DOHH2 (cell line): Measurements from ENCODE around the gene ZNF106.

Experiments used
- EZH2phosphoT487 ChIP-seq: fragments of 200-600 bp; sonication (generic); IDR thresholded peaks from 2 replicates; pipeline ENCODE4 v1.6.1; 2017; ENCODE audit warnings: borderline replicate concordance, mild to moderate bottlenecking, antibody characterized with exemption, low read length, moderate library complexity, mixed read lengths
- TF ChIP-seq, protein P1 (sequence below): fragments of 200-600 bp; sonication (generic); IDR thresholded peaks from one replicate; pipeline ENCODE4 v1.5.1; 2014; ENCODE audit warnings: antibody characterized with exemption, mild to moderate bottlenecking, low read depth, low read length; ENCODE audit not compliant: poor library complexity, severe bottlenecking

DNA sequence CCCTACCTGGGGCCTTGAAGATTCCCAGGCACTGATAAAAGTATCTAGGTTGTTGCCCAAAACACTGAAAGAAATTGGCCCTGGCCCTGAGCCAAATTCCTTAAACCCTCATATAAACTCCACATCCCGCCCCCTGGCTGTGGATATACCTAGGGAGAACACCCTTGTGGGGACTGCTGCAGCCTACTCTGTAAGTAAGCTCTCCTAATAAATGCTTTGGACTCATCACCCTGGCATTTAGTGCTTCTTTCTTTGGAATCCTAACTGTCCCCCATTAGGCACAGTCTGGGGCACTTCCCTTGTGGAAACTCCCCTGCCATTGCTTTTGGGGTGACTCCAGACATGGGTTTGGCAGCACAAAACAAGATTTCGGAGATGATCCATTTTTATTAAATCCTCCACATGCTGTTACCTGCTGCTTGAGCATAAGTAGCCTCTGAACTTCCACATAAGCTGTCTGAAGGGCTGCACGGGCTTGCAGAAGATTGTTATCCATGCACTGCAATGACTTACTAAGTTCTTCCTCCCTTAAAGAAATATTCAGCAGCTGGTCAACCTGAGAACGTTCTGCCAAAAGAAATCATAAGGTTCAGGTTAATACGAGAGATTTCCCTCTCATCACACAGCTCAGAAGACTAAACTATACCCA lies 46.4 kb downstream of the ZNF106 start:
- TF ChIP-seq, protein P1, sequence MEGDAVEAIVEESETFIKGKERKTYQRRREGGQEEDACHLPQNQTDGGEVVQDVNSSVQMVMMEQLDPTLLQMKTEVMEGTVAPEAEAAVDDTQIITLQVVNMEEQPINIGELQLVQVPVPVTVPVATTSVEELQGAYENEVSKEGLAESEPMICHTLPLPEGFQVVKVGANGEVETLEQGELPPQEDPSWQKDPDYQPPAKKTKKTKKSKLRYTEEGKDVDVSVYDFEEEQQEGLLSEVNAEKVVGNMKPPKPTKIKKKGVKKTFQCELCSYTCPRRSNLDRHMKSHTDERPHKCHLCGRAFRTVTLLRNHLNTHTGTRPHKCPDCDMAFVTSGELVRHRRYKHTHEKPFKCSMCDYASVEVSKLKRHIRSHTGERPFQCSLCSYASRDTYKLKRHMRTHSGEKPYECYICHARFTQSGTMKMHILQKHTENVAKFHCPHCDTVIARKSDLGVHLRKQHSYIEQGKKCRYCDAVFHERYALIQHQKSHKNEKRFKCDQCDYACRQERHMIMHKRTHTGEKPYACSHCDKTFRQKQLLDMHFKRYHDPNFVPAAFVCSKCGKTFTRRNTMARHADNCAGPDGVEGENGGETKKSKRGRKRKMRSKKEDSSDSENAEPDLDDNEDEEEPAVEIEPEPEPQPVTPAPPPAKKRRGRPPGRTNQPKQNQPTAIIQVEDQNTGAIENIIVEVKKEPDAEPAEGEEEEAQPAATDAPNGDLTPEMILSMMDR: no peak
- no peak for TF ChIP-seq EZH2phosphoT487
